ENCODE measurements around the gene BANF1. TPM values are rescaled to one million over a fixed set of nuclear protein-coding genes. Genes with fewer than 3 reads are reported as not detected.
"Not testable (repeated sequence)": the region's sequence is repeated elsewhere in the genome, so short reads cannot be mapped to it uniquely, and the experiment has no call there.

Gene BANF1
- total and polyA plus RNA-seq, 2 experiments from 2014 or later: 22.8 to 197 TPM

GRCh38 chr11:66022401-66023185 is 20.3 kb downstream of the BANF1 start:
- DNase-seq (ENCODE audit: low spot score): peak; percentile 81
- H3K4me2 ChIP-seq: peak overlapping the region; percentile 82
- H3K79me2 ChIP-seq: no peaks in the 10 kb centered on the region
- no peaks in the 10 kb centered on the region for H3K36me3 ChIP-seq (replicated peaks; ENCODE audit: insufficient read depth, low read depth)
- H4K20me1 ChIP-seq (ENCODE audit: insufficient read depth, poor library complexity, severe bottlenecking): no peaks in the 10 kb centered on the region
- no peaks in the 10 kb centered on the region for H3K9me2 ChIP-seq (replicated peaks; ENCODE audit: insufficient read depth)
- H3K4me1 ChIP-seq (ENCODE audit: insufficient read depth): no peaks in the 10 kb centered on the region
- H3K9me3 ChIP-seq (ENCODE audit: low read depth): no peaks in the 10 kb centered on the region
- no peaks in the 10 kb centered on the region for H3K27me3 ChIP-seq
- no peak overlapping the region for H3K27ac ChIP-seq
- no peak overlapping the region for H3K4me3 ChIP-seq
- peak overlapping the region; percentile 40 for H2AFZ ChIP-seq
- TF ChIP-seq CTCF (IDR thresholded peaks at IDR 0.05; ENCODE audit: poor library complexity) (peak; percentile 83), EZH2phosphoT487 (IDR thresholded peaks at IDR 0.05; ENCODE audit: low read depth, severe bottlenecking, unreplicated experiment) (no peak)
- 28% methylated on average over 45 of the region's 46 CpGs for WGBS (ENCODE audit: low lambda C conversion rate, missing lambda C conversion rate)

- WGBS (ENCODE audit: low lambda C conversion rate, missing lambda C conversion rate): 82% methylated on average over 5 of the region's 5 CpGs
- DNase-seq (ENCODE audit: low spot score); H3K27me3 ChIP-seq; H3K4me1 ChIP-seq (ENCODE audit: insufficient read depth); H3K27ac ChIP-seq; H3K9me2 ChIP-seq (replicated peaks; ENCODE audit: insufficient read depth); H3K36me3 ChIP-seq (replicated peaks; ENCODE audit: insufficient read depth, low read depth); H3K4me2 ChIP-seq; H3K79me2 ChIP-seq; H3K9me3 ChIP-seq (ENCODE audit: low read depth); H3K4me3 ChIP-seq; H4K20me1 ChIP-seq (ENCODE audit: insufficient read depth, poor library complexity, severe bottlenecking); H2AFZ ChIP-seq: not testable (repeated sequence)
Observed at GRCh38 chr11:66023186-66023440, 20.8 kb downstream of the BANF1 start.

DNA sequence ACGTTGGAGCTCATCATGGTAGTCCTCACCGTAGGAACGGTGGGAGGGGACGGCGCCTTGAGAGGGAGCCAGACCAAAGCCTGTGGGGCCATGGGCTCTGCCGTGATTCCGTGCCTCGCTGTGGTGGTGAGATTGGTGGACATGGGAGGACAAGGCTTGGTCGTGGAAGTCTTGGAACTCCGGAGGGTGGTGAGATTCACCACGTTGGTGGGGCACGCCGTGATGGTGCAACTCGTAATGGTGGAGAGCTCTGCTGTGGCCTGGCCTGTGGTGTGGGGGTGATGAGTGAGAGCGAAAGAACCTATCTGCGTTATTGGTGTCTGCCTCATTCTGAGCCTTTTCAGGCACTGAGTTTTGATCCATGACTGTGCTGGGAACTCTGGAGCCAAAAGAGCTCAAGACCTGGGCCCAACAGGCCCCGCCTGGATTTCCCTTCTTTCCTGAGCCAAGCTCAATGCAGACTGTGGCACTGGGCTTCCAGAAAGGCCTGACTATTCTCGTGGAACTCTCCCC is 23.8 kb downstream of the BANF1 start, which contains the start of gene CATSPER1:
Gene CATSPER1 (minus strand): TSS at position 463 of the 513 bp plus-strand sequence. CDS start 100 bp downstream, at position 363.
- no peak for DNase-seq (ENCODE audit: low spot score)
- no peaks in the 10 kb centered on the region for H3K9me3 ChIP-seq (ENCODE audit: low read depth)
- H2AFZ ChIP-seq: no peak within 1 kb of the TSS
- H3K79me2 ChIP-seq: no peaks in the 10 kb centered on the region
- no peaks in the 10 kb centered on the region for H4K20me1 ChIP-seq (ENCODE audit: insufficient read depth, poor library complexity, severe bottlenecking)
- TF ChIP-seq EZH2 (IDR thresholded peaks at IDR 0.05; ENCODE audit: borderline replicate concordance): no peak
- no peak for TF ChIP-seq EZH2phosphoT487 (IDR thresholded peaks at IDR 0.05; ENCODE audit: low read depth, severe bottlenecking, unreplicated experiment)
- no peak for TF ChIP-seq CTCF (IDR thresholded peaks at IDR 0.05; ENCODE audit: poor library complexity)
- no peaks in the 10 kb centered on the region for H3K36me3 ChIP-seq (replicated peaks; ENCODE audit: insufficient read depth, low read depth)
- H3K9me2 ChIP-seq (replicated peaks; ENCODE audit: insufficient read depth): no peaks in the 10 kb centered on the region
- H3K4me1 ChIP-seq (ENCODE audit: insufficient read depth): no peaks in the 10 kb centered on the region
- WGBS (ENCODE audit: low lambda C conversion rate, missing lambda C conversion rate): 94% methylated on average over 18 of the region's 18 CpGs
- no peak within 1 kb of the TSS for H3K4me2 ChIP-seq
- no peak within 1 kb of the TSS for H3K4me3 ChIP-seq
- no peak within 1 kb of the TSS for H3K27ac ChIP-seq
- no peaks in the 10 kb centered on the region for H3K27me3 ChIP-seq

DNA sequence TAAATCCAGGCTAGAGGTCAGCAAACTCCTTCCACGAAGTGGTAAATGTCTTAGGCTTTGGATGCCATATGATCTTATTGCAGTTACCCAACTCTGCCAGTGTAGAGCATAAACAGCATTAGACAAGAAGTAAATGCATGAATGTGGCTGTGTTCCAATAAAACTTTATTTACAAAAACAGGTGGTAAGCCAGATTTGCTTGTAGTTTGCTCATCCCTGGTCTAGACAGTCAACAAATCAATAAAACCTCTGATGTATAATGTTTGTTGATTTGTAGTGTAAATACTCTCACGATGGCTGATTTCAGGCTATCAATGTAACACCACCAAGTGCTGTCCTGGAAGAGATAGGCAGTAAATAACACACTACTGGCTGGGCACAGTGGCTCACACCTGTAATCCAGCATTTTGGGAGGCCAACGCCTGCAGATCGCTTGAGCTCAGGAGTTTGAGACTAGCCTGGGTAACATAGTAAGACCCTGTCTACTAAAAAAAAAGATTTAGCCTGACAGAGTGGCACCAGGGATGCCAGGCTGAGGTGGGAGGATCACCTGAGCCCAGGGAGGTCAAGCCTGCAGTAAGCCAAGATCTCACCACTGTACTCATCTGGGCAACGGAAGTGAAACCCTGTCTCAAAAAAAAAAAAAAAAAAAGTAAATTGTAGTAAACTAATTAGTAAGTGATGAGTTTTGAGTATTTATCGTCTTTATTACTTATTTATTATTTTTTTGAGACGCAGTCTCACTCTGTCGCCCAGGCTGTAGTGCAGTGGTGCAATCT is 30.8 kb downstream of the BANF1 start:
- no peak for TF ChIP-seq EZH2phosphoT487 (IDR thresholded peaks at IDR 0.05; ENCODE audit: low read depth, severe bottlenecking, unreplicated experiment)
- no peak overlapping the region for H3K4me3 ChIP-seq
- H3K9me3 ChIP-seq (ENCODE audit: low read depth): no peaks in the 10 kb centered on the region
- no peak for DNase-seq (ENCODE audit: low spot score)
- H3K36me3 ChIP-seq (replicated peaks; ENCODE audit: insufficient read depth, low read depth): no peaks in the 10 kb centered on the region
- no peak overlapping the region for H3K27ac ChIP-seq
- no peaks in the 10 kb centered on the region for H3K79me2 ChIP-seq
- H2AFZ ChIP-seq: no peak overlapping the region
- H3K4me2 ChIP-seq: no peak overlapping the region
- H3K4me1 ChIP-seq (ENCODE audit: insufficient read depth): no peaks in the 10 kb centered on the region
- no peaks in the 10 kb centered on the region for H3K9me2 ChIP-seq (replicated peaks; ENCODE audit: insufficient read depth)
- 85% methylated on average over 8 of the region's 8 CpGs for WGBS (ENCODE audit: low lambda C conversion rate, missing lambda C conversion rate)
- H4K20me1 ChIP-seq (ENCODE audit: insufficient read depth, poor library complexity, severe bottlenecking): no peaks in the 10 kb centered on the region
- H3K27me3 ChIP-seq: no peaks in the 10 kb centered on the region
